Measurements from ENCODE around the gene TRNP1.

DNA sequence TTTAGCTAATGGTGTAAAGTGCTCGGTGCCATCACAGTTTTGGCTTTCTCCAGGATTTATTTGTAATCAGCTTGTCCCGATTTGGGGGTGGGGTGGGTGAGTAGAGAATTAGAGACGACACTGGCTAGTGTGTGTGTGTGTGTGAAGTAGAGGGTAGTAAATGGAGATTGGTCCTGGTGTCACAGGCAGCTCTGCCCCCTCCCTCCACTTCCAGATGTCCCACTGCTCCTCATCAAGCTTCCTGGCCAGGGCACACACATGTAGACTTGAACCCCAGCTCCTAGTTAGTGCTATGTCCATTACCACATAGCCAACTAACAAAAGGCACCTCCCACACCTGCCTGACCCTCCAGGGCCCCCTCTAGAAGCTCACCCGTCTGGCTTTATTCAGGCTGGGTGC is 3.2 kb downstream of the TRNP1 start:
- no peak for TF ChIP-seq CTCF (IDR thresholded peaks at IDR 0.05)
- no peak for TF ChIP-seq POLR2A (IDR thresholded peaks at IDR 0.05)
